Keratinocyte (primary cell): ENCODE data around the gene LRP1B. TPM values are rescaled to one million over a fixed set of nuclear protein-coding genes. Genes with fewer than 3 reads are reported as not detected.

Experiments
- DNase-seq: peaks from one replicate; pipeline ENCODE4 v3.0.0-alpha.2; 2011; ENCODE audit warnings: low read depth, missing footprints, low spot score
- FAIRE-seq: peaks from 2 replicates; lab custom pipeline; 2011; peaks lifted over from hg19 to GRCh38; lab: Jason Lieb, UNC
- H2AFZ ChIP-seq: 2 replicates; pipeline ENCODE4 v1.6.0; 2012; ENCODE audit warnings: low read length, control low read depth, inconsistent platforms; ENCODE audit not compliant: control insufficient read depth
- H3K27ac ChIP-seq: 2 replicates; pipeline ENCODE4 v1.5.1; 2011; ENCODE audit warnings: low read length; ENCODE audit not compliant: control insufficient read depth, insufficient read depth
- H3K27me3 ChIP-seq: 3 replicates; pipeline ENCODE4 v1.6.0; 2011; ENCODE audit warnings: low read length; ENCODE audit not compliant: control insufficient read depth, insufficient read depth; ENCODE audit errors: extremely low read depth
- H3K36me3 ChIP-seq, 2 experiments: 2 replicates in 1 of 2; 3 replicates in 1 of 2; pipeline ENCODE4 v1.5.1; 2011; ENCODE audit warnings: low read length in 2 of 2, mild to moderate bottlenecking in 1 of 2; ENCODE audit not compliant: control insufficient read depth in 2 of 2, insufficient read depth in 2 of 2; ENCODE audit errors: extremely low read depth in 1 of 2
- H3K4me1 ChIP-seq: 3 replicates; pipeline ENCODE4 v1.5.1; 2011; ENCODE audit warnings: low read length; ENCODE audit not compliant: control insufficient read depth, insufficient read depth; ENCODE audit errors: extremely low read depth
- H3K4me2 ChIP-seq: 3 replicates; pipeline ENCODE4 v1.6.0; 2011; ENCODE audit warnings: low read depth, low read length; ENCODE audit not compliant: control insufficient read depth, insufficient read depth; ENCODE audit errors: extremely low read depth
- H3K4me3 ChIP-seq, 3 experiments: fragments of 200-600 bp in 1 of 3; sonication (generic) in 1 of 3; 2 replicates in 2 of 3; 3 replicates in 1 of 3; pipeline ENCODE4 v1.5.1; 2011 to 2016; ENCODE audit warnings: low read length in 3 of 3, mild to moderate bottlenecking in 3 of 3, control low read depth in 2 of 3, inconsistent platforms in 1 of 3, low read depth in 1 of 3, mixed read lengths in 1 of 3, mixed run types in 1 of 3, moderate library complexity in 1 of 3; ENCODE audit not compliant: control insufficient read depth in 2 of 3, insufficient read depth in 2 of 3; ENCODE audit errors: extremely low read depth in 1 of 3
- H3K79me2 ChIP-seq: 2 replicates; pipeline ENCODE4 v1.6.0; 2012; ENCODE audit warnings: low read length; ENCODE audit not compliant: control insufficient read depth, insufficient read depth
- H3K9ac ChIP-seq: 3 replicates; pipeline ENCODE4 v1.6.0; 2011; ENCODE audit warnings: low read length; ENCODE audit not compliant: control insufficient read depth, insufficient read depth; ENCODE audit errors: extremely low read depth
- H3K9me1 ChIP-seq: 3 replicates; pipeline ENCODE4 v1.6.0; 2011; ENCODE audit warnings: low read length; ENCODE audit not compliant: control insufficient read depth, insufficient read depth; ENCODE audit errors: extremely low read depth
- H3K9me3 ChIP-seq: 2 replicates; pipeline ENCODE4 v1.5.1; 2012; ENCODE audit warnings: low read depth, low read length; ENCODE audit not compliant: control insufficient read depth
- H4K20me1 ChIP-seq: 3 replicates; pipeline ENCODE4 v1.6.0; 2011; ENCODE audit warnings: low read length; ENCODE audit not compliant: control insufficient read depth, insufficient read depth; ENCODE audit errors: extremely low read depth
- CTCF ChIP-seq, 3 experiments: IDR thresholded peaks in 1 of 3; conservative IDR thresholded peaks in 1 of 3; optimal IDR thresholded peaks in 1 of 3; 2 replicates in 2 of 3; 3 replicates in 1 of 3; pipeline versions ENCODE3 to v1.5.1; 2011; ENCODE audit warnings: low read length in 3 of 3, mild to moderate bottlenecking in 3 of 3, moderate library complexity in 2 of 3, control low read depth in 1 of 3, inconsistent platforms in 1 of 3; ENCODE audit not compliant: insufficient read depth in 2 of 3; ENCODE audit errors: extremely low read depth in 1 of 3
- EZH2 ChIP-seq: IDR thresholded peaks from one replicate; pipeline ENCODE4 v1.6.1; 2012; ENCODE audit warnings: inconsistent platforms, mild to moderate bottlenecking, low read length, moderate library complexity
- dilution Hi-C: fragments of 300-500 bp; cut with MboI; formaldehyde crosslinking; loops from one replicate; pipeline ENCODE4 v1.7.0; 2020; ENCODE audit warnings: low sequenced_read_pairs; ENCODE audit not compliant: extremely low pct_ligation_motif_present
- polyA plus RNA-seq, 5 experiments: library from polyadenylated mRNA; depleted of rRNA in 3 of 5; stranded (reverse) in 3 of 5; stranded (forward) in 1 of 5; unstranded in 1 of 5; fragments of >200 nt; gene quantifications; 1 replicate in 1 of 5; 2 replicates in 3 of 5; 3 replicates in 1 of 5; pipeline versions ENCODE4 v1.2.1 to v1.2.3, GENCODE V29; 2011 to 2012; ENCODE audit warnings: missing spikeins in 2 of 5, low read depth in 1 of 5, low replicate concordance in 1 of 5

The LRP1B gene
- polyA plus RNA-seq, 1 donor (not counting 4 experiments of a cell fraction or from before 2014, with no cell fraction given): not detected

GRCh38 chr2:140455315-140455714 lies 1675.5 kb downstream of the LRP1B start:
- Histone ChIP-seq H3K4me3 (no peak overlapping the region), H3K36me3 (no peaks in the 10 kb centered on the region), H4K20me1 (no peaks in the 10 kb centered on the region), H3K9me3 (no peaks in the 10 kb centered on the region), H3K27me3 (no peaks in the 10 kb centered on the region), H3K9ac (no peak overlapping the region), H3K27ac (no peak overlapping the region), H3K4me1 (no peaks in the 10 kb centered on the region), H2AFZ (no peak overlapping the region), H3K79me2 (no peaks in the 10 kb centered on the region), H3K9me1 (no peaks in the 10 kb centered on the region), H3K4me2 (no peak overlapping the region)
- TF ChIP-seq CTCF (optimal IDR thresholded peaks at IDR 0.05 in 1 of 3, IDR thresholded peaks at IDR 0.05 in 1 of 3, conservative IDR thresholded peaks at IDR 0.05 in 1 of 3; ENCODE audit: extremely low read depth in 1 of 3, insufficient read depth in 2 of 3, low read length in 3 of 3): no peak
- no peak for TF ChIP-seq EZH2
- no peak for FAIRE-seq
- DNase-seq: no peak
- dilution Hi-C loops: no loop called here

GRCh38 chr2:140454717-140455116 lies 1676.1 kb downstream of the LRP1B start:
- dilution Hi-C loops: no loop called here

More at GRCh38 chr2:140454717-140455116, 1676.1 kb downstream of the LRP1B start:
- Histone ChIP-seq H4K20me1 (no peaks in the 10 kb centered on the region), H3K27ac (no peak overlapping the region), H3K4me1 (no peaks in the 10 kb centered on the region), H3K79me2 (no peaks in the 10 kb centered on the region), H3K4me3 (no peak overlapping the region), H3K9me3 (no peaks in the 10 kb centered on the region), H3K4me2 (no peak overlapping the region), H3K9ac (no peak overlapping the region), H2AFZ (no peak overlapping the region), H3K9me1 (no peaks in the 10 kb centered on the region), H3K27me3 (no peaks in the 10 kb centered on the region), H3K36me3 (no peaks in the 10 kb centered on the region)
- FAIRE-seq (no peak), DNase-seq (no peak)
- no peak for TF ChIP-seq EZH2
- TF ChIP-seq CTCF (optimal IDR thresholded peaks at IDR 0.05 in 1 of 3, IDR thresholded peaks at IDR 0.05 in 1 of 3, conservative IDR thresholded peaks at IDR 0.05 in 1 of 3; ENCODE audit: extremely low read depth in 1 of 3, insufficient read depth in 2 of 3, low read length in 3 of 3): no peak
